Measurements from ENCODE around the gene MEF2A. TPM values are rescaled to one million over a fixed set of nuclear protein-coding genes. Genes with fewer than 3 reads are reported as not detected.

MEF2A gene
- total and polyA plus RNA-seq, 10 of the 15 experiments (the other 5 are each of a cell fraction or from before 2014, with no cell fraction given): 7.2 to 46.7 (median 35.9) TPM

DNA sequence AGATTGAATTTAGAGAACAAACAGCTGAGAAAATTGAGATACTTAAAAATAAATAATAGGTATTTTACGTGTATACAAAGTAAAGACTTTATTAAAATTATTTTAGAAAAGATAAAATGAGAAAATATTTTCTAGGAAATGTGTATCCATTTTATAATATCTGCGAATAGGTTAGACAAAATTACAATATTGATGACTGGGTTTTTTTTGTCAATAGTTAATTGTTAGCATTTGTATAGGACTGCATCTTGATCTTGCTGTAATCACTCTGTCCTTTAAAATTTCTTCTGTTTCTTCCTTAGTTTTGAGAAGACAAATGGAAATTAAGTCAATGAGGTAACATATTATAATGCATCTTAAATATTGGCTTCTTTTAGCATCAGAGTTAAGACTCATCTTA, 50.3 kb downstream of the MEF2A start (continued):
- TF ChIP-seq TAF1 (IDR thresholded peaks at IDR 0.05; ENCODE audit: borderline replicate concordance, low read depth, low read length) (no peak), PAX8 (IDR thresholded peaks at IDR 0.05) (no peak)

DNA sequence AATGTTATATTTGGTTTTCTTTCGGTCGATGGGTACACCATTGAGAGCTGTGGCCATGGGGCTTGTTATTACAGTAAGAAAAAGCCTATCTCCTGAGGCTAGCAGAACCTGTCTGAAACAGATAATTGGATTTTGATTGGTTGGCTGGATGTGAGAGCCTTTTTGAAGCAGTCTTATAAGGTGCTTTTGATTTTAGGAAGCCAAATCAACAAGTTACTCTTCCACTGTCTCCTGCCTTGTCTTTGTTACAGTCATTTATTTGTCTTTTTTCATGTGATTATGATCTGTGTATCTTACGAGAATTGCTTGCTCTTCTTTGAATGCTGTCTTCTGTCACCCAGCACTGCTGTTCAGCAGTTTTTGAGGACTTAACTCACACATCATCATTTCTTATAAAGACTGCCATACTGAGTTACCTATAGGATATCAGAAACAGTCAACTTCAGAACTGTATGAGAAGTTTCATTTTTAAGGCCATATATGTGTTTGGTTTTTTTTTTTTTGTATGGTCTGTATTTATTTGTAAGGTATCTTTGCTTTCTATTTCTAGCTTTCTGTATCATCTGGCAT, 51.1 kb downstream of the MEF2A start:
- in situ Hi-C loops (cut with MboI): no loop called here
- Histone ChIP-seq H3K4me2 (ENCODE audit: control insufficient read depth, insufficient read depth) (peak overlapping the region; percentile 26; the same call in 1 of the 2 replicates), H2AFZ (ENCODE audit: control insufficient read depth, low read depth, low read length) (no peak overlapping the region), H3K9ac (ENCODE audit: control insufficient read depth, insufficient read depth, low read length) (no peak overlapping the region), H3K27me3 (replicated peaks in 1 of 2; ENCODE audit: control insufficient read depth in 2 of 2, insufficient read depth in 2 of 2, low read length in 1 of 2) (no peaks in the 10 kb centered on the region), H4K20me1 (ENCODE audit: control insufficient read depth, insufficient read depth) (no peaks in the 10 kb centered on the region), H3K4me1 (ENCODE audit: control insufficient read depth, insufficient read depth, low read length) (peaks cover 20% of the 10 kb centered on the region), H3K4me3 (no peak overlapping the region), H3K79me2 (ENCODE audit: control insufficient read depth, insufficient read depth, low read length) (peaks cover 82% of the 10 kb centered on the region), H3K36me3 (ENCODE audit: control insufficient read depth in 2 of 2, insufficient read depth in 2 of 2, low read length in 1 of 2) (no peaks in the 10 kb centered on the region), H3K27ac (ENCODE audit: control insufficient read depth, insufficient read depth) (no peak overlapping the region; the same call in 1 of the 2 replicates), H3K9me3 (replicated peaks; ENCODE audit: control insufficient read depth, insufficient read depth, low read length) (no peaks in the 10 kb centered on the region; the same call in 2 of the 3 replicates)
- no peak for FAIRE-seq
- SMC1A ChIA-PET (ENCODE audit: uncharacterized antibody, unreplicated experiment): interaction anchor here (1.0 to 1.5 kb wide), 2 partner anchors 13 to 23 kb away, joined by 4 read pairs; no protein-coding TSS in a partner anchor
- intact Hi-C loops (cut with micrococcal nuclease; ENCODE audit: unreplicated experiment): no loop called here
- POLR2A ChIA-PET: interaction anchor here (0.6 kb wide), 1 partner anchor 154 kb away, joined by 4 read pairs; no protein-coding TSS in a partner anchor
- no peak for TF ChIP-seq ZNF384 (IDR thresholded peaks at IDR 0.05; ENCODE audit: borderline replicate concordance, low read depth, low read length)
- TF ChIP-seq RELA (IDR thresholded peaks at IDR 0.05; ENCODE audit: borderline replicate concordance, partially characterized antibody): no peak
- RAD21 ChIA-PET (ENCODE audit: unreplicated experiment): no interaction called here
- peak; percentile 32 for ATAC-seq
- no TSS peak for BruUV-seq (replicated peaks)
- WGBS (ENCODE audit: insufficient coverage, insufficient replicate concordance, low lambda C conversion rate, missing lambda C conversion rate): 87% methylated on average over 3 of the region's 3 CpGs
- CTCF ChIA-PET: interaction anchor here (1.3 to 1.5 kb wide), 2 partner anchors 9 to 53 kb away, joined by 3 read pairs; no protein-coding TSS in a partner anchor
- no peak for DNase-seq (ENCODE audit: low read depth, low spot score)

DNA sequence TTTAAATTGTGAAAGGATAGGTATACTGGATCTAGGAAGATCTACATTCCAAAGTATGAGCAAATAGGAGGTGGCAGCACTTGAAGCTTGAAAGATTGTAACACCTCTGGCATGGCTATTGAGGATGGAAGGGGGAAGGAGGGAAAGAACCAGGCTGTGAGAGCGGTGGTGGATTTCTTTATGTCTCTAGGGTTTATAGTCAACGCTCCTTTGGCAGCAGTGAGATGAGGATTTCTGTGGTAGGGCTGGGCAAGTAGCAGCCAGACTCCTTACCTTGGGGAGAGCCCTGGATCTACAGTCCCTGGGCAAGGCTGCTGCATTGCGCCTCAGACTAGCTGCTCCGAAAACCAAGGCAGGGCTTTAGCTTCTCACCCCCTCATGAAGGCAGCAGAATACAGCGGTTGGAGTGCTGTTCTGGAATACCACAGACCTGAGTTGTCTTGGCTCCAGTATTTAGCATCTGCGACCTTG, 53.2 kb downstream of the MEF2A start:
- Histone ChIP-seq H3K27ac (ENCODE audit: control insufficient read depth, insufficient read depth) (no peak overlapping the region), H3K4me1 (ENCODE audit: control insufficient read depth, insufficient read depth, low read length) (peaks cover 15% of the 10 kb centered on the region)
- no TSS peak for BruUV-seq (replicated peaks)
- TF ChIP-seq BMI1 (IDR thresholded peaks at IDR 0.05; ENCODE audit: borderline replicate concordance): no peak
- no peak for TF ChIP-seq LARP7 (IDR thresholded peaks at IDR 0.05)
- TF ChIP-seq ZBED1 (IDR thresholded peaks at IDR 0.05; ENCODE audit: borderline replicate concordance): no peak
- TF ChIP-seq EED (IDR thresholded peaks at IDR 0.05; ENCODE audit: low read depth): no peak
- TF ChIP-seq, protein P1, sequence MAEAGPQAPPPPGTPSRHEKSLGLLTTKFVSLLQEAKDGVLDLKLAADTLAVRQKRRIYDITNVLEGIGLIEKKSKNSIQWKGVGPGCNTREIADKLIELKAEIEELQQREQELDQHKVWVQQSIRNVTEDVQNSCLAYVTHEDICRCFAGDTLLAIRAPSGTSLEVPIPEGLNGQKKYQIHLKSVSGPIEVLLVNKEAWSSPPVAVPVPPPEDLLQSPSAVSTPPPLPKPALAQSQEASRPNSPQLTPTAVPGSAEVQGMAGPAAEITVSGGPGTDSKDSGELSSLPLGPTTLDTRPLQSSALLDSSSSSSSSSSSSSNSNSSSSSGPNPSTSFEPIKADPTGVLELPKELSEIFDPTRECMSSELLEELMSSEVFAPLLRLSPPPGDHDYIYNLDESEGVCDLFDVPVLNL (IDR thresholded peaks at IDR 0.05; ENCODE audit: low read depth, low read length): no peak
- no peak for TF ChIP-seq IKZF2 (IDR thresholded peaks at IDR 0.05)
- TF ChIP-seq CBX5 (IDR thresholded peaks at IDR 0.05; ENCODE audit: low read depth): no peak
- TF ChIP-seq ATF7 (IDR thresholded peaks at IDR 0.05; ENCODE audit: low read depth): no peak
- TF ChIP-seq RBBP5 (conservative IDR thresholded peaks at IDR 0.05): no peak
- TF ChIP-seq, protein P2, sequence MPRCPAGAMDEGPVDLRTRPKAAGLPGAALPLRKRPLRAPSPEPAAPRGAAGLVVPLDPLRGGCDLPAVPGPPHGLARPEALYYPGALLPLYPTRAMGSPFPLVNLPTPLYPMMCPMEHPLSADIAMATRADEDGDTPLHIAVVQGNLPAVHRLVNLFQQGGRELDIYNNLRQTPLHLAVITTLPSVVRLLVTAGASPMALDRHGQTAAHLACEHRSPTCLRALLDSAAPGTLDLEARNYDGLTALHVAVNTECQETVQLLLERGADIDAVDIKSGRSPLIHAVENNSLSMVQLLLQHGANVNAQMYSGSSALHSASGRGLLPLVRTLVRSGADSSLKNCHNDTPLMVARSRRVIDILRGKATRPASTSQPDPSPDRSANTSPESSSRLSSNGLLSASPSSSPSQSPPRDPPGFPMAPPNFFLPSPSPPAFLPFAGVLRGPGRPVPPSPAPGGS (IDR thresholded peaks at IDR 0.05; ENCODE audit: borderline replicate concordance, insufficient read depth, low read depth, low read length, poor library complexity, severe bottlenecking): no peak
- no peak for TF ChIP-seq IKZF1 (conservative IDR thresholded peaks at IDR 0.05)

More for the DNA sequence above, 53.2 kb downstream of the MEF2A start:
- Histone ChIP-seq H3K9me3 (replicated peaks; ENCODE audit: control insufficient read depth, insufficient read depth, low read length) (peaks cover 3% of the 10 kb centered on the region; the same call in 2 of the 3 replicates), H3K4me2 (ENCODE audit: control insufficient read depth, insufficient read depth) (no peak overlapping the region), H3K27me3 (replicated peaks in 1 of 2; ENCODE audit: control insufficient read depth in 2 of 2, insufficient read depth in 2 of 2, low read length in 1 of 2) (no peaks in the 10 kb centered on the region), H3K79me2 (ENCODE audit: control insufficient read depth, insufficient read depth, low read length) (peaks cover 79% of the 10 kb centered on the region), H4K20me1 (ENCODE audit: control insufficient read depth, insufficient read depth) (no peaks in the 10 kb centered on the region), H3K9ac (ENCODE audit: control insufficient read depth, insufficient read depth, low read length) (no peak overlapping the region), H3K4me3 (no peak overlapping the region), H2AFZ (ENCODE audit: control insufficient read depth, low read depth, low read length) (no peak overlapping the region), H3K36me3 (ENCODE audit: control insufficient read depth in 2 of 2, insufficient read depth in 2 of 2, low read length in 1 of 2) (no peaks in the 10 kb centered on the region)
- intact Hi-C loops (cut with micrococcal nuclease; ENCODE audit: unreplicated experiment) (no loop called here), in situ Hi-C loops (cut with MboI) (no loop called here)
- ChIA-PET CTCF (no interaction called here), POLR2A (no interaction called here), RAD21 (ENCODE audit: unreplicated experiment) (no interaction called here), SMC1A (ENCODE audit: uncharacterized antibody, unreplicated experiment) (interaction anchor here (0.8 kb wide), 1 partner anchor 11 kb away, joined by 3 read pairs; no protein-coding TSS in a partner anchor)
- DNase-seq (ENCODE audit: low read depth, low spot score) (no peak), ATAC-seq (no peak), FAIRE-seq (no peak)
- WGBS (ENCODE audit: insufficient coverage, insufficient replicate concordance, low lambda C conversion rate, missing lambda C conversion rate): 99% methylated on average over 6 of the region's 6 CpGs
